HepG2 (cell line): ENCODE data around the gene SPAG9. TPM values are rescaled to one million over a fixed set of nuclear protein-coding genes. Genes with fewer than 3 reads are reported as not detected.

Source experiments
- EHMT2 ChIP-seq: fragments of 200-600 bp; sonication (generic); IDR thresholded peaks from 2 replicates; pipeline ENCODE4 v1.7.0; 2017; ENCODE audit warnings: antibody characterized with exemption, low read depth, low read length, borderline replicate concordance
- HOXA5 ChIP-seq: sonication (generic); formaldehyde crosslinking; IDR thresholded peaks from 2 replicates; pipeline ENCODE4 v1.4.0; 2020; ENCODE audit warnings: missing genetic modification reagents
- KLF16 ChIP-seq, 2 experiments: sonication (generic) in 1 of 2; formaldehyde crosslinking in 1 of 2; IDR thresholded peaks; 2 replicates each; pipeline versions ENCODE4 v1.6.1 to v1.8.0; 2016 to 2023; ENCODE audit warnings: missing genetic modification reagents in 2 of 2, missing compliant biosample characterization in 1 of 2
- RAD51 ChIP-seq: fragments of 450-650 bp; IDR thresholded peaks from 2 replicates; pipeline ENCODE4 v1.6.1; 2016; ENCODE audit warnings: borderline replicate concordance
- TCF12 ChIP-seq, 2 experiments: fragments of 450-650 bp in 1 of 2; sonication (generic) in 1 of 2; formaldehyde crosslinking in 1 of 2; IDR thresholded peaks; 2 replicates each; pipeline versions ENCODE4 v1.6.1 to v1.8.0; 2017 to 2022; ENCODE audit warnings: antibody characterized with exemption in 1 of 2, mild to moderate bottlenecking in 1 of 2, missing genetic modification reagents in 1 of 2, moderate library complexity in 1 of 2
- YY1 ChIP-seq: IDR thresholded peaks from 2 replicates; pipeline ENCODE4 v1.6.1; 2011; ENCODE audit warnings: low read length, low read depth, moderate library complexity, mild to moderate bottlenecking; ENCODE audit not compliant: insufficient read depth, insufficient replicate concordance
- ZBTB21 ChIP-seq: sonication (generic); formaldehyde crosslinking; IDR thresholded peaks from 2 replicates; pipeline ENCODE4 v1.4.0; 2020; ENCODE audit warnings: missing genetic modification reagents
- ZNF230 ChIP-seq: sonication (generic); formaldehyde crosslinking; IDR thresholded peaks from 2 replicates; pipeline ENCODE4 v1.4.0; 2020; ENCODE audit warnings: mild to moderate bottlenecking, missing genetic modification reagents
- ZNF510 ChIP-seq: sonication (generic); formaldehyde crosslinking; IDR thresholded peaks from 2 replicates; pipeline ENCODE4 v1.4.0; 2020; ENCODE audit warnings: low read depth, mild to moderate bottlenecking, missing genetic modification reagents
- ZNF564 ChIP-seq: sonication (generic); formaldehyde crosslinking; IDR thresholded peaks from 2 replicates; pipeline ENCODE4 v1.8.1; 2023; ENCODE audit warnings: mild to moderate bottlenecking, missing genetic modification reagents
- ZNF674 ChIP-seq: sonication (generic); formaldehyde crosslinking; IDR thresholded peaks from 2 replicates; pipeline ENCODE4 v1.5.0; 2020; ENCODE audit warnings: low read depth, mild to moderate bottlenecking, missing genetic modification reagents
- ZNF761 ChIP-seq: sonication (generic); formaldehyde crosslinking; conservative IDR thresholded peaks from 2 replicates; pipeline ENCODE4 v1.4.0; 2020; ENCODE audit warnings: mild to moderate bottlenecking, missing genetic modification reagents
- ZNF772 ChIP-seq: sonication (generic); formaldehyde crosslinking; IDR thresholded peaks from 2 replicates; pipeline ENCODE4 v1.5.0; 2020; ENCODE audit warnings: mild to moderate bottlenecking, missing genetic modification reagents
- ZNF816 ChIP-seq: sonication (generic); formaldehyde crosslinking; IDR thresholded peaks from 2 replicates; pipeline ENCODE4 v1.8.0; 2022; ENCODE audit warnings: missing genetic modification reagents, mild to moderate bottlenecking, borderline replicate concordance
- polyA plus RNA-seq, 8 experiments: library from polyadenylated mRNA; depleted of rRNA in 3 of 8; stranded (reverse) in 7 of 8; unstranded in 1 of 8; fragments of >200 nt; fragmentation: Illumina TruSeq in 4 of 8; extraction: Trizol in 4 of 8; gene quantifications; 2 replicates each; pipeline versions ENCODE4 v1.2.1 to v1.2.3, GENCODE V29; 2011 to 2016; ENCODE audit warnings: low read depth in 4 of 8, missing spikeins in 1 of 8, mixed read lengths in 1 of 8; ENCODE audit not compliant: insufficient read depth in 1 of 8
- total RNA-seq, 5 experiments: library from RNA; depleted of rRNA; stranded (reverse); fragments of >200 nt; fragmentation: Illumina TruSeq; extraction: Trizol; gene quantifications; 2 replicates each; pipeline ENCODE4 v1.2.3, GENCODE V29; 2016; ENCODE audit warnings: low read depth in 1 of 5
- TF ChIP-seq, protein P1 (sequence below): IDR thresholded peaks from 2 replicates; pipeline ENCODE4 v1.4.0; 2020; ENCODE audit warnings: mild to moderate bottlenecking, missing genetic modification reagents
- TF ChIP-seq, protein P2 (sequence below): sonication (generic); formaldehyde crosslinking; IDR thresholded peaks from 2 replicates; pipeline ENCODE4 v1.4.0; 2020; ENCODE audit warnings: missing genetic modification reagents, low read depth, mild to moderate bottlenecking, borderline replicate concordance
- TF ChIP-seq, protein P3 (sequence below): sonication (generic); formaldehyde crosslinking; IDR thresholded peaks from 2 replicates; pipeline ENCODE4 v1.4.0; 2020; ENCODE audit warnings: low read depth, mild to moderate bottlenecking, missing genetic modification reagents
- TF ChIP-seq, protein P4 (sequence below), 2 experiments: sonication (generic) in 1 of 2; formaldehyde crosslinking in 1 of 2; IDR thresholded peaks; 2 replicates each; pipeline versions ENCODE4 v1.5.1 to v1.6.1; 2011 to 2020; ENCODE audit warnings: borderline replicate concordance in 1 of 2, low read depth in 1 of 2, low read length in 1 of 2, mild to moderate bottlenecking in 1 of 2, missing genetic modification reagents in 1 of 2, moderate library complexity in 1 of 2
- TF ChIP-seq, protein P5 (sequence below): sonication (generic); formaldehyde crosslinking; IDR thresholded peaks from 2 replicates; pipeline ENCODE4 v1.4.0; 2020; ENCODE audit warnings: missing genetic modification reagents

Gene SPAG9
- total and polyA plus RNA-seq, 2 of the 13 experiments (the other 11 are each of a cell fraction or from before 2014, with no cell fraction given) = 43.2 to 78.6 TPM

DNA sequence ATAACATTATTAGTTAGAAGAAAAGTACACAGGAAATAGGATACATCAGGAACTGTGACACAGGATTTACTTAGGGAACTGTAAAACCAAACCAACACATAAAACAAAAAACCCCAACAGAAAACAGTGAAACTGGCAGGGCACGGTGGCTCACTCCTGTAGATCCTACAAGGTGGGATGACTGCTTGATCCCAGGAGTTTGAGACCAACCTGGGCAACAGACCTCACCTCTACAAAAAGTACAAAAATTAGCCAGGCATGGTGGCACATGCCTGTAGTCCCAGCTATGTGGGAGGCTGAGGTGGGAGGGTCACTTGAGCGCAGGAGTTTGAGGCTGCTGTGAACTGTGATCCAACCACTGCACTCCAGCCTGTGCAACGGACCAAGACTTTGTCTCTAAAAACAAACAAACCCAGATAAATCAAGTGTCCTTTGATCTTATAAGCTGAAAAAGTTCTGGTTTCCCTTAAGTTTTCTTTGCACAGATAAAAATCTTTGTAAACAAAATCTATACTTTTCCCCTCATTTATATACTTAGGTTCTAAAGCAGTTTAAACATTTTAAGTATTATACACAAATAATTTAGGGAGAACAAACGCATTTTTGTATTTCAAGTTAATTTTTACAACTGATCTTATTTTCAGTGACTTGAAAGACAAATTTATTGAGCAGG, 143.0 kb downstream of the SPAG9 start (continued):
- TF ChIP-seq, protein P1, sequence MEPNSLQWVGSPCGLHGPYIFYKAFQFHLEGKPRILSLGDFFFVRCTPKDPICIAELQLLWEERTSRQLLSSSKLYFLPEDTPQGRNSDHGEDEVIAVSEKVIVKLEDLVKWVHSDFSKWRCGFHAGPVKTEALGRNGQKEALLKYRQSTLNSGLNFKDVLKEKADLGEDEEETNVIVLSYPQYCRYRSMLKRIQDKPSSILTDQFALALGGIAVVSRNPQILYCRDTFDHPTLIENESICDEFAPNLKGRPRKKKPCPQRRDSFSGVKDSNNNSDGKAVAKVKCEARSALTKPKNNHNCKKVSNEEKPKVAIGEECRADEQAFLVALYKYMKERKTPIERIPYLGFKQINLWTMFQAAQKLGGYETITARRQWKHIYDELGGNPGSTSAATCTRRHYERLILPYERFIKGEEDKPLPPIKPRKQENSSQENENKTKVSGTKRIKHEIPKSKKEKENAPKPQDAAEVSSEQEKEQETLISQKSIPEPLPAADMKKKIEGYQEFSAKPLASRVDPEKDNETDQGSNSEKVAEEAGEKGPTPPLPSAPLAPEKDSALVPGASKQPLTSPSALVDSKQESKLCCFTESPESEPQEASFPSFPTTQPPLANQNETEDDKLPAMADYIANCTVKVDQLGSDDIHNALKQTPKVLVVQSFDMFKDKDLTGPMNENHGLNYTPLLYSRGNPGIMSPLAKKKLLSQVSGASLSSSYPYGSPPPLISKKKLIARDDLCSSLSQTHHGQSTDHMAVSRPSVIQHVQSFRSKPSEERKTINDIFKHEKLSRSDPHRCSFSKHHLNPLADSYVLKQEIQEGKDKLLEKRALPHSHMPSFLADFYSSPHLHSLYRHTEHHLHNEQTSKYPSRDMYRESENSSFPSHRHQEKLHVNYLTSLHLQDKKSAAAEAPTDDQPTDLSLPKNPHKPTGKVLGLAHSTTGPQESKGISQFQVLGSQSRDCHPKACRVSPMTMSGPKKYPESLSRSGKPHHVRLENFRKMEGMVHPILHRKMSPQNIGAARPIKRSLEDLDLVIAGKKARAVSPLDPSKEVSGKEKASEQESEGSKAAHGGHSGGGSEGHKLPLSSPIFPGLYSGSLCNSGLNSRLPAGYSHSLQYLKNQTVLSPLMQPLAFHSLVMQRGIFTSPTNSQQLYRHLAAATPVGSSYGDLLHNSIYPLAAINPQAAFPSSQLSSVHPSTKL (CRISPR knock-in tag) = peak; percentile 84
- TF ChIP-seq, protein P2, sequence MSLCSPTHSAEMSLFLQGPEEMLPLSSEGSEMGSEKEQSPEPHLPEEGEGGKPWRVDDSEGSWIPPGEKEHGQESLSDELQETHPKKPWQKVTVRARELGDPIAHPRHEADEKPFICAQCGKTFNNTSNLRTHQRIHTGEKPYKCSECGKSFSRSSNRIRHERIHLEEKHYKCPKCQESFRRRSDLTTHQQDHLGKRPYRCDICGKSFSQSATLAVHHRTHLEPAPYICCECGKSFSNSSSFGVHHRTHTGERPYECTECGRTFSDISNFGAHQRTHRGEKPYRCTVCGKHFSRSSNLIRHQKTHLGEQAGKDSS (CRISPR knock-in tag) = no peak
- TF ChIP-seq, protein P3, sequence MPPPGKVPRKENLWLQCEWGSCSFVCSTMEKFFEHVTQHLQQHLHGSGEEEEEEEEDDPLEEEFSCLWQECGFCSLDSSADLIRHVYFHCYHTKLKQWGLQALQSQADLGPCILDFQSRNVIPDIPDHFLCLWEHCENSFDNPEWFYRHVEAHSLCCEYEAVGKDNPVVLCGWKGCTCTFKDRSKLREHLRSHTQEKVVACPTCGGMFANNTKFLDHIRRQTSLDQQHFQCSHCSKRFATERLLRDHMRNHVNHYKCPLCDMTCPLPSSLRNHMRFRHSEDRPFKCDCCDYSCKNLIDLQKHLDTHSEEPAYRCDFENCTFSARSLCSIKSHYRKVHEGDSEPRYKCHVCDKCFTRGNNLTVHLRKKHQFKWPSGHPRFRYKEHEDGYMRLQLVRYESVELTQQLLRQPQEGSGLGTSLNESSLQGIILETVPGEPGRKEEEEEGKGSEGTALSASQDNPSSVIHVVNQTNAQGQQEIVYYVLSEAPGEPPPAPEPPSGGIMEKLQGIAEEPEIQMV (CRISPR knock-in tag) = peak; percentile 81; the same call in 1 of the 2 replicates
- peak; percentile 61; the same call in 1 of the 2 replicates for TF ChIP-seq ZNF230 (CRISPR knock-in tag)
- TF ChIP-seq ZNF510 = peak; percentile 72; the same call in 1 of the 2 replicates
- TF ChIP-seq EHMT2 = no peak
- TF ChIP-seq ZBTB21 (CRISPR knock-in tag) = no peak
- no peak for TF ChIP-seq ZNF564
- TF ChIP-seq ZNF772 = 0 out of 2 replicates have a peak, but pooled peaks have one; percentile 25
- TF ChIP-seq TCF12 (IDR thresholded peaks at IDR 0.05) = no peak
- no peak for TF ChIP-seq TCF12 (CRISPR knock-in tag; IDR thresholded peaks at IDR 0.05)
- peak; percentile 47 for TF ChIP-seq YY1
- TF ChIP-seq ZNF761 (CRISPR knock-in tag) = 0 out of 2 replicates have a peak, but pooled peaks have one; percentile 49
- TF ChIP-seq KLF16 (CRISPR knock-in tag; IDR thresholded peaks at IDR 0.05) = no peak
- no peak for TF ChIP-seq RAD51
- no peak for TF ChIP-seq ZNF816 (CRISPR knock-in tag)
- TF ChIP-seq, protein P4, sequence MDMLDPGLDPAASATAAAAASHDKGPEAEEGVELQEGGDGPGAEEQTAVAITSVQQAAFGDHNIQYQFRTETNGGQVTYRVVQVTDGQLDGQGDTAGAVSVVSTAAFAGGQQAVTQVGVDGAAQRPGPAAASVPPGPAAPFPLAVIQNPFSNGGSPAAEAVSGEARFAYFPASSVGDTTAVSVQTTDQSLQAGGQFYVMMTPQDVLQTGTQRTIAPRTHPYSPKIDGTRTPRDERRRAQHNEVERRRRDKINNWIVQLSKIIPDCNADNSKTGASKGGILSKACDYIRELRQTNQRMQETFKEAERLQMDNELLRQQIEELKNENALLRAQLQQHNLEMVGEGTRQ (IDR thresholded peaks at IDR 0.05; ENCODE audit: low read depth, low read length) = no peak
- TF ChIP-seq, protein P4 (CRISPR knock-in tag; IDR thresholded peaks at IDR 0.05; ENCODE audit: borderline replicate concordance) = no peak
- TF ChIP-seq HOXA5 (CRISPR knock-in tag) = no peak
- no peak for TF ChIP-seq ZNF674 (CRISPR knock-in tag)
- TF ChIP-seq, protein P5, sequence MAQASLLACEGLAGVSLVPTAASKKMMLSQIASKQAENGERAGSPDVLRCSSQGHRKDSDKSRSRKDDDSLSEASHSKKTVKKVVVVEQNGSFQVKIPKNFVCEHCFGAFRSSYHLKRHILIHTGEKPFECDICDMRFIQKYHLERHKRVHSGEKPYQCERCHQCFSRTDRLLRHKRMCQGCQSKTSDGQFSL = peak; percentile 51; the same call in 1 of the 2 replicates
